Measurements from ENCODE around the gene RRP7A. TPM values are rescaled to one million over a fixed set of nuclear protein-coding genes. Genes with fewer than 3 reads are reported as not detected.

RRP7A gene
- total RNA-seq, 1 donor from 2014 or later, result 31.2 TPM

- intact Hi-C loops (cut with DNase I), result no loop called here
- TF ChIP-seq CTCF (IDR thresholded peaks at IDR 0.05), result no peak
- DNase-seq (no peak), ATAC-seq (no peak)
- Histone ChIP-seq H3K27ac (no peak overlapping the region), H3K27me3 (no peaks in the 10 kb centered on the region), H3K4me1 (no peaks in the 10 kb centered on the region), H3K4me3 (no peak overlapping the region), H3K36me3 (no peaks in the 10 kb centered on the region), H3K9me3 (no peaks in the 10 kb centered on the region)
Measured at GRCh38 chr22:42475122-42475521, 44.5 kb downstream of the RRP7A start.

GRCh38 chr22:42473484-42474193 is 46.0 kb downstream of the RRP7A start:
- no peaks in the 10 kb centered on the region for H3K27me3 ChIP-seq
- peak; percentile 69 for TF ChIP-seq CTCF (IDR thresholded peaks at IDR 0.05)
- no peaks in the 10 kb centered on the region for H3K4me1 ChIP-seq
- H3K27ac ChIP-seq, result no peak overlapping the region
- ATAC-seq (peak; percentile 75), DNase-seq (no peak)
- no peaks in the 10 kb centered on the region for H3K9me3 ChIP-seq
- H3K36me3 ChIP-seq, result no peaks in the 10 kb centered on the region
- intact Hi-C loops (cut with DNase I), result no loop called here
- no peak overlapping the region for H3K4me3 ChIP-seq

GRCh38 chr22:42472671-42473070 is 46.9 kb downstream of the RRP7A start:
- Histone ChIP-seq H3K4me3 (no peak overlapping the region), H3K36me3 (no peaks in the 10 kb centered on the region), H3K27me3 (no peaks in the 10 kb centered on the region), H3K9me3 (no peaks in the 10 kb centered on the region), H3K27ac (no peak overlapping the region), H3K4me1 (no peaks in the 10 kb centered on the region)
- no peak for DNase-seq
- intact Hi-C loops (cut with DNase I), result no loop called here
- TF ChIP-seq CTCF (IDR thresholded peaks at IDR 0.05), result no peak
- no peak for ATAC-seq

- Histone ChIP-seq H3K27me3 (no peaks in the 10 kb centered on the region), H3K9me3 (no peaks in the 10 kb centered on the region), H3K4me1 (no peaks in the 10 kb centered on the region), H3K27ac (no peak overlapping the region), H3K36me3 (no peaks in the 10 kb centered on the region), H3K4me3 (no peak overlapping the region)
- ATAC-seq (no peak), DNase-seq (no peak)
- intact Hi-C loops (cut with DNase I), result no loop called here
- TF ChIP-seq CTCF (IDR thresholded peaks at IDR 0.05), result no peak
Measured at GRCh38 chr22:42471441-42471840, 48.2 kb downstream of the RRP7A start.

DNA sequence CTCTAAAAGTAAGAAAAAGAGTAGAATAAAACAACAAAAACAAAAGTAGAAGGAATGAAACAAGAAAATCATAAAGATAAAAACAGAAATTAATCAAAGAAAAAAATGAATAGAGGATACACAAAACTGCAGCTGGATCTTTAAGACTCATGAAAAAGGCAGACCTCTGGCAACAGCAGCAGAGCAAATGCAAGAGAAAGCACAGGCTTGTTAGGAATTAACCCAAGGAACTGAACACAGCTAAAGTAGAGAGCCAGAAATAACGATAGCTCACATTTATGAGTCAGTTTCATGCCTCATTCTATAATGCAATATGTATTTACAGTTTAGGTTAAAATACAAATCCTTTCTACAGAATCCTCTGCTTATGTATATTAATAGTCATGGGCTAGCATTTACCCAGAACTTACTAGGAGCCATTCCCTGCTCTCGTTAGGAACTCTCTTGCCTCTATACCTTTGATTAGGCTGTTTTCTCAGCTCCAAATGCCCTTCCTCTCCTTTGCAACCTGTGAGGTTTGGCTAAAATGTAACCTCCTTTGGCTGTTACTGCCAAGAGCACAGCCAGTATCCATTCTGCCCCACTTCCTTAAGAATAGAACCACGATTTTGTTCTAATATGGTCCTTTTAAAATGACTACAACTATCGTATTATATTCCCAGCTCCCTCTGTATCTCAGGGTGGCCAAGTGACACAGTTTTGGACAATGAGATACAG is 49.1 kb downstream of the RRP7A start:
- intact Hi-C loops (cut with DNase I), result no loop called here
- no peaks in the 10 kb centered on the region for H3K36me3 ChIP-seq
- no peaks in the 10 kb centered on the region for H3K27me3 ChIP-seq
- no peak for DNase-seq
- H3K27ac ChIP-seq, result no peak overlapping the region
- TF ChIP-seq CTCF (IDR thresholded peaks at IDR 0.05), result no peak
- no peaks in the 10 kb centered on the region for H3K9me3 ChIP-seq
- no peak overlapping the region for H3K4me3 ChIP-seq
- ATAC-seq, result no peak
- H3K4me1 ChIP-seq, result no peaks in the 10 kb centered on the region
